ENCODE results near the gene C1orf74.

The C1orf74 gene

GRCh38 chr1:209741889-209742288, 42.5 kb downstream of the C1orf74 start:
- no peak for DNase-seq

- no peak for DNase-seq
These were observed 43.2 kb downstream of the C1orf74 start for GRCh38 chr1:209741193-209741592.

DNA sequence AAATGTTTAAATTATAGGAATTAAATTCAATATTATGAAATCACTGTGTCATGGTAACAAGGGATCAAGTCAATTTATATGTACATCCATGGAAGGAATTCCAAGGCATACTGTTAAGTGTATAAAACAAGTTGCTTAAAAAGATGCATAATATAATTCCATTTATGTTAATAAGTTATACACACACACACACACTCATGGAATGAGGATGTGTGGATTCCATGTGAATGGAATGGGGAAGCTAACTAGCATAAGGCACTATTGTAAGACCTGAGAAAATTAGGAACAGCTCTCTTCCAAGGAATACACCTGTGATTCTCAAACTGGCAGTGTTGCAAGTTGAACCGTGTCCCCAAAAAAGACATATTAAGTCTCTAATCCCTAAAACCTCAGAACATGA, 46.1 kb downstream of the C1orf74 start:
- DNase-seq = no peak

GRCh38 chr1:209737118-209737505, 47.2 kb downstream of the C1orf74 start:
- no peak for DNase-seq

DNA sequence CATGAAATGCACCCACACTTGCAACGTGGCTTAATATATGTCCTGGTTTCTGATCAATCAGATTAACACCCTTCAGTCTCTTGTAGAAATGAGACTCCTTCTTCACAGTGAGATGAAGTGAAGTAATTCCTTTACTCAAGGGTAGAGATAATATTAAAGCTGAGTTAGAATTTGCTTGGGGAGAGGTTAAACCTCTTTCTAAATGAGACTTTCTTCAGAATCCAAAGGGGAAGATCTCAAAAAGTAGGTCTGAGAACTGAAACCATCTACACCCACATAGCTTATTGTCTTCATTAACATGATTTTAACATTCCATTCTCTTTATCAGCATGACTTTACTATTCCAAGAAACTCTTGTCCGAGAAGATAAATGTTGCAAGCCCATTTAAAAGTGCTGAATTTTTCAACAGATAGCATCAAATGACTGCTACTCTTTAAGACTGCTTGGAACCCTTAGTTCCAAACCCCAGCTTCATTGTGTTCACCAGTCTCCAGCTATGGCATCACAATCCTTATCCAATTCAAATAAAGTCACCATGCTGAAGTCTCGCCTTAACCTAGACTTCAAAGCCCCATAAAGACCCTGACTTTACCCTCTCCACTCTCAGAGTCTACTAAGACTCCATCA, 47.8 kb downstream of the C1orf74 start:
- DNase-seq = no peak

GRCh38 chr1:209733409-209734192, 50.8 kb downstream of the C1orf74 start:
- no peak for DNase-seq

DNA sequence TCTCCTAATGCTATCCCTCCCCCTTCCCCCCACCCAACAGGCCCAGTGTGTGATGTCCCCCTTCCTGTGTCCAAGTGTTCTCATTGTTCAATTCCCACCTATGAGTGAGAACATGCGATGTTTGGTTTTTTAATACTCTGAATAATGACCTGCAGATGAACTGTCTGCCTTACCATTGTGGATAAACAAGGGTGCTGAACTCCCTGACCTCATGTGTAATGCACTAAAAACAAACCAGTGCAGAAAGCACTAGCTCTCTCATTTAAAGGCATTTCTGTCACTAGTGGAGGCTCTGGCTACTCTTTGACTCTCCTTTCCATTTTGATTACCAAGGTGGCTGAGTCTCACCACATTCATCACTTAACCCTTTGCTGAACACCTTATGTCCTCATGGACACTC, 51.6 kb downstream of the C1orf74 start:
- no peak for DNase-seq

GRCh38 chr1:209729436-209729835, 54.9 kb downstream of the C1orf74 start:
- DNase-seq = no peak
